NCI-H1092 (cell line): ENCODE results near the gene EPS8.

ENCODE experiments used
- DNase-seq: peaks from one replicate; lab custom pipeline; 2025; lab: John Stamatoyannopoulos, UW

Gene EPS8

DNA sequence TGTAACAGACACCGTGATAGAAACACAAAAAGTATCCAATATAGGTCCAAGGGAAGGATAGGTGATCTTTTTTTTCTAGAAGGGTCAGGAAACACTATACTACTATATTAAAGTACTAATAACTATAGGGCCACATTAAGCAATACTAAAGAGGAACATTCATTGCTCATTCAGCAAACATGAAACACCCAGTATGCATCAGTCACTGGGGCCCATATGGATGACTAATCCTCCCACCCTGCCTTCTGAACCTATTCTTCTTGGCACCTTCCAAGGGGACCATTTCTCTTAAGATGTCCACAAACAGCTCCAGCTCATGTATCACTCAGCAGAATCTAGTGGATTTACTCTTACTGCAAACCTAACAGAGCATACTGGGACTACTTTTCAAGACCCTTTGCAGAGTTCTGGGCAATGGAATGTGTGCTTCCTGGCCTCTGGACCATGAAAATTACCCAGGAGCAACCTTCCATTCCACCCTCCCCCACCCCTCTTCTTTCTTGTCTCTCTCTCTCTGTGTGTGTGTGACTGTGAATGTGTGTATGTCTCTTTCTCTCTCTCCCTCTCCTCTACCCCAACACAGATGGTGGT, 187.9 kb downstream of the EPS8 start:
- DNase-seq, result no peak

GRCh38 chr12:15600223-15600935, 188.8 kb downstream of the EPS8 start:
- no peak for DNase-seq

DNA sequence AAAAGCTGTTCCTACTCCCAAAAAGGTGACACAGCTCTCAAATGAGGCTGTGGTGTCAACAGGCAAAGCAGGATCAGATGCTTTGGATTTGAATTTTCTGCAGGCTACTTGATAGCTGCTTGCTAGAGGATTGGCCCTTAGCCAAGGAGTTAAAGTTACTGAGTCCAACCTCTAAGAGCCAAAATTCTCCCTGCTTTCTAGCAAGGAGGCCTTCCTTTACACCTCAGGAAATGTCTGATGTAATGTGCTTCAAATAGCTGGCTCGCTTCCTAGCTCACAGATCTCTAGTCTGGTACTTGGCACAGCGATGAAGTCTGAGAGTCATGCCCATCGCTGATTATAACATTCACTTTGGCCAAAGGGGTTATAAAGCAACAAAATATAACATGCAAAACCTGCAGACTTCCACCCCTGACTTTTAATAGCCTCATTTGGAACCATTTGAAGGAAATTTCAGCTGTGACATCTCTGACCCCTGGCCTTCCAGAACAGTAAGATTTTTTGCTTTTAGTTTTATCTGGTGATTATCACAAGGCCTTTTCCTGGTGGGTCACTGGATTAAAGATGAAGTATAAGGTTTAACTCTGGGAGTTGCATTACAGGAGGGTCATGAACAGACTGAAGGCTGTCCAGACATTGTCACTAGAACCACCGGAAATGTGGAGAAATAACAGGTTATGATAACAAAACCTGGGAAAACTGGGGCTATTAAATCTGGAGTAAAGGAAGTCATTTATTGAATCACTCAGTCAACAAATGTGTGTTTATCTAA, 189.7 kb downstream of the EPS8 start:
- no peak for DNase-seq

DNA sequence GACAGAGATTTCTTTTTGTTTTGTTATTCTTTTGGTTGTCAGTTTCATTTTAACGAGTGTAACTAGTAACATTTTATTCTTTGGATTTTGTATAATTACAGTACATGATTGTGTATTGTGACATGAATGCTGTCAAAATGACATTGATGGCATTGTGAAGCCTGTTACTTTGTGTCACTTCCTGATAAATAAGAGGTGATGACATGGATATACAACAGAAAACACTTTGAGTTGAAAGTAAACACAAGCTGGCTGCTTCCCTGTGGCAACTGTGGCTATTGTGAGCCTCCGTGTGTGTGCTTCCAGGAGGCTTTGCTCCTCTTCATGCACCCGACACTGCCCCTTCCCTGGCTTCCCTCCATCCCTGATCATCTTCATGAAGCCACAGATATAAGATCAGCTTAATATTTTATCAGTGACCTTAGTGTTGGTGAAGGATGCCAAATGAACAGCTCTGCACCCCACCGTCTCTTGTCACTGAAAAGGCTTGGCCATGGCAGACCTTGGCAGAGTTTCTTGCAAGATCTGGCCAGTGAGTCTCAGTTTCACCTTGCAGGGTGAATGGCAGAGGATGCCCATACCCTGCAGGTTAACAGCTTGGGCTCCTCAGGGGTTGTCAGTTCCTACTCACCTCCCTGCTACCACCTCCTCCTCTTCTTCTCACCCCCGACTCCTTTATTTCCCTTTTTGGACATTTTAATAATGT, 191.9 kb downstream of the EPS8 start:
- DNase-seq, result no peak

GRCh38 chr12:15596174-15596573, 193.0 kb downstream of the EPS8 start:
- no peak for DNase-seq

GRCh38 chr12:15592934-15593333, 196.3 kb downstream of the EPS8 start:
- DNase-seq, result no peak

GRCh38 chr12:15591811-15592210, 197.4 kb downstream of the EPS8 start:
- DNase-seq, result no peak

DNA sequence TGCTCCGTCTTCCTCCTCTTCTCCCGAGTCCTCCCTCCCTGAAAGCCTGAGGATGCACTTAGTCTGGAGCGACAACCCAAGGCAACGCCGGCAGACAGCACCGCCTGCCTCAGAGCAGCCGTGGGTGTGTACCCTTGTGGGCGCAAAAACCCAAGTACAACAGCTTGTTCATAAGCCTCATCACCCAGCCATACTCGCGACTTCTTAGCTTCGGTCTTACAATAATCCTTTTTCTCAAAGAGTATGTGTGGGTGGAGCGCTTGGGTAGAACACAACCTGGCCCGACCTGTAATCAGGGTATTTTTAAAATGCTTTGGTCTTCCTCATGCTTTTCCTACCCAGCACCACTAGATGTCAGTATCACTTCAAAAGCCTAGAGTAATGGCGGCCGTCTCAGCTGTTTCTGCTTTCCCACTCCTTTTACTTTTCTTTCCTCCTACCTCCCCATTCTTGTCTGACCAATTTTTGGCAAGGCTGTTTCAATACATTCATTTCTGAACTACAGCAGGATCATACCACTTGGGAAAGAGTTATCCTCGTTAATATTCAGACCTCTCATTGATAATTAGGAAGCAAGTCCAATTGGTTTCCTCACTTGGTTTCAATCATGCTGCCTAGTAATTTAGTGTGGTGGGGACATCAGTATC, 198.9 kb downstream of the EPS8 start:
- peak; percentile 30 for DNase-seq

DNA sequence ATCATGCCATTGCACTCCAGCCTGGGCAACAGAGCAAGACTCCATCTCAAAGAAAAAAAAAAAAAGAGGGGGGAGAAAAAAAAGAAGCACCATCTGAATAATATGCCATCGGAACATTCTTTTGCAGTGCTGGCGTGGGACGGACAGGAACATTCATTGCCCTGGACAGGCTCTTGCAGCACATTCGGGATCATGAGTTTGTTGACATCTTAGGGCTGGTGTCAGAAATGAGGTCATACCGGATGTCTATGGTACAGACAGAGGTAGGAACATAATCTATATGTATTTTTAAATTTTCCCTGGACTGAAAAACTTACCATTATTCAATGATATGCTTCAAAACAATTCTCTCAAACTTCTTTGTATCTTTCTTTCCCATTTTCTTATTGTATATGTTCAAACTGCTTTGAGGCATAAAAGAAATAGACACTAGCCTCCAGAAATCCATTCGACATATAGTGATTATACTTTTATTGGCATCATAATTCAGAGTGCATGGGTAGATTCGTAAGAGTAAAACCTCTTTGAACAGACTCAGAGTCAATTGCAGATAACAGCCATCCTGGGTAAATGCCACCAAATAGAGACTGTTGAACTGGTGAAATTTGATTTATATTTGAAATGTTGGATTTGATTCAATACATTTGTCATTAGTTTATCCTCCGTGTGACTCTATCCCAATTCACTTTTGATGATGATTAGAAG, 199.7 kb downstream of the EPS8 start:
- no peak for DNase-seq

DNA sequence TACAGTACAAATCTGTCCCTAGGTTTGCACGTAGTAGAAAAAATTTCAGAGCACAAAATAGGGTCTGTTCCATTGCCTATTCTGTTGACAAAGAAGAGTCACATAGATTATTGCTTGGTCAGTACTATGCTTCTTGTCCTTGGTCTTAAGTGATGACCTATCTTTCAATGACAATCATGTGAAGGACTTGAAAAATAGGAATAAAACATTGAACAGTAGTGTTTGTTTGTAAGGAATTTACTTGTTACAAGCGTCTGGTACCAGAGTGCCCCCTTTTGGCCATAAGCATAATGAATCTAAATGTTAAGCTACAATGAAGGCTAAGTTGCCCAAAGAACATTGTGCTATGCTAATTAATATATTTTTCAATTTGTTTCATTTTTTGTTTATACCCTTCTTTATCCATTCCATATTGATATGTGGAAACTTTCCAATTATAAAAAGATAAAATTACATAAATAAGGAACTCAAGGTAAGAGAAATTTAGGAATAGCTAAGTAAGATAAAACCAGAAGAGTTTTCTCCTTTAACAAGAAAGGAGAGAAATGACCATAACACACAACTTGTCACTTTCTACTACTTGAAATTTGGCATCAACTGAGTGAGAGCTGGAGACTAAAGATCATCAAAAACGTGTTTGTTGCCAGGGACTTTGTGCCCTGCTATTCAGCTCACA, 204.7 kb downstream of the EPS8 start:
- DNase-seq, result peak; percentile 9

- no peak for DNase-seq
Measured at GRCh38 chr12:15583804-15584203, 205.4 kb downstream of the EPS8 start.

GRCh38 chr12:15581006-15581405, 208.2 kb downstream of the EPS8 start:
- DNase-seq, result no peak

GRCh38 chr12:15580431-15580830, 208.8 kb downstream of the EPS8 start:
- no peak for DNase-seq

- DNase-seq, result no peak
Measured at GRCh38 chr12:15575671-15576541, 213.3 kb downstream of the EPS8 start.

DNA sequence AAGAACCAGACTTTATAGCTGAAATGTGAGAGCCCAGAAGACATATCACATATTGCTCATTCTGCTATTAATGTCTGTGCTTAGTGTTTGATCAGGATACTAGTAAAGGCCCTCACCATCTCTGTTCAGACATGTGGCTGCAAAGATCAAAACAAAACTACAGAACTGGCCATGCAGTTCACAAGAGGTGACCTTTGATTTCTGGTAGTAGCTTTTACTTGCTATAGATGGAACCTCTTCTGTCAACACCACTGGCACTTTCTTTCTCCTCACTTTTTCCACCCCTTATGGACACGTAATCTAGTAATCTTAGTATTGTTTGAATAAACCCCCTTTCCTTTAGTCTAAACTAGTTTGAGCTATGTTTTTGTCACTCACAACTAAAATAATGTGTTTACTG, 214.8 kb downstream of the EPS8 start:
- no peak for DNase-seq
